ENCODE results near the gene SETSIP. TPM values are rescaled to one million over a fixed set of nuclear protein-coding genes. Genes with fewer than 3 reads are reported as not detected.
"Not testable (repeated sequence)": the region's sequence is repeated elsewhere in the genome, so short reads cannot be mapped to it uniquely, and the experiment has no call there.

Gene SETSIP
- total and polyA plus RNA-seq, 5 experiments from 2014 or later, result not detected

GRCh38 chr1:92043621-92044020 is 31.6 kb downstream of the SETSIP start:
- POLR2A ChIA-PET, result interaction anchor here (0.5 kb wide), 1 partner anchor 1130 kb away, joined by 4 read pairs; no protein-coding TSS in a partner anchor
- no peak for ATAC-seq
- Mint-ChIP-seq H3K36me3 (no peaks in the 10 kb centered on the region), H3K4me1 (no peaks in the 10 kb centered on the region), H3K27ac (no peak overlapping the region), H3K27me3 (peaks cover 0 to 4% (median 0%) of the 10 kb centered on the region in 5 donors), H3K4me3 (no peak overlapping the region), H3K9me3 (no peaks in the 10 kb centered on the region)
- DNase-seq, result no peak

GRCh38 chr1:92040971-92041370 is 34.2 kb downstream of the SETSIP start:
- Mint-ChIP-seq H3K27ac (no peak overlapping the region), H3K4me1 (no peaks in the 10 kb centered on the region), H3K27me3 (peaks cover 0 to 5% (median 0%) of the 10 kb centered on the region in 5 donors), H3K36me3 (no peaks in the 10 kb centered on the region), H3K9me3 (no peaks in the 10 kb centered on the region), H3K4me3 (no peak overlapping the region)
- no peak for ATAC-seq
- POLR2A ChIA-PET, result no interaction called here
- DNase-seq, result no peak

DNA sequence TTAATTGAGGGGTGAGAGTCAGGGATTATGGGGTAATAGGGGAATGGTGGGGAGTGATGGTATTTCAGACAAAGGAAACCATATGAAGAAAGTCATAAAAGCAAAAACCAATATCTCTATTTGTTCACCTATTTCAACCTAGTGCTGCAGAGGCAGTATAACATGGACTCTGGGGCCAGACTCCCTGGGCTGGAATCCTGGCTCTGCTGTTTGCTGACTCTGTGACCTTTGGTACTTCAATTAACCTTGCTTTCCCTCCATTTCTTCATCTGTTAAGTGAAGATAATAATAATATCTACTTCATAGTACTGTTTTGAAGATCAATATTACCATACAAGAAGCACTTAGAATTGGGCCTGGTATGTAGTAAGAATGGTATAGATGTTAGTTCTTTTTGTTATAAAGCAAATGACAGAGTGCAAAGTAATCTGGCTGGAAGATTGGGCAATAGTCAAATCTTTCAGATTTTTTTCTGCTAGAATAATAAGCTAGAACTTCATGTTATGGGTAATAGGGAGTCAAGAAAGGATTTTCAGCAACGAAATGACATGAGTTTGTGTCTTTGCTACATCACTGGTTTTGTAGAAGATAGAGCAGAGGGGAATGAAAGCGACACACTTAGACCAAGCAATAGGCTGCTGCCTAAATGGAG is 36.4 kb downstream of the SETSIP start:
- no peak overlapping the region for H3K27ac Mint-ChIP-seq
- no peak for ATAC-seq
- no peaks in the 10 kb centered on the region for H3K4me1 Mint-ChIP-seq

GRCh38 chr1:92037400-92037799 is 37.8 kb downstream of the SETSIP start:
- Mint-ChIP-seq H3K4me1 (peaks cover 0 to 1% (median 0%) of the 10 kb centered on the region in 4 donors), H3K36me3 (no peaks in the 10 kb centered on the region)

More for the DNA sequence above, 36.4 kb downstream of the SETSIP start:
- peaks cover 0 to 7% (median 5%) of the 10 kb centered on the region in 5 donors for H3K27me3 Mint-ChIP-seq
- no peaks in the 10 kb centered on the region for H3K9me3 Mint-ChIP-seq
- no peak for DNase-seq
- H3K4me3 Mint-ChIP-seq, result no peak overlapping the region
- POLR2A ChIA-PET, result no interaction called here
- no peaks in the 10 kb centered on the region for H3K36me3 Mint-ChIP-seq

DNA sequence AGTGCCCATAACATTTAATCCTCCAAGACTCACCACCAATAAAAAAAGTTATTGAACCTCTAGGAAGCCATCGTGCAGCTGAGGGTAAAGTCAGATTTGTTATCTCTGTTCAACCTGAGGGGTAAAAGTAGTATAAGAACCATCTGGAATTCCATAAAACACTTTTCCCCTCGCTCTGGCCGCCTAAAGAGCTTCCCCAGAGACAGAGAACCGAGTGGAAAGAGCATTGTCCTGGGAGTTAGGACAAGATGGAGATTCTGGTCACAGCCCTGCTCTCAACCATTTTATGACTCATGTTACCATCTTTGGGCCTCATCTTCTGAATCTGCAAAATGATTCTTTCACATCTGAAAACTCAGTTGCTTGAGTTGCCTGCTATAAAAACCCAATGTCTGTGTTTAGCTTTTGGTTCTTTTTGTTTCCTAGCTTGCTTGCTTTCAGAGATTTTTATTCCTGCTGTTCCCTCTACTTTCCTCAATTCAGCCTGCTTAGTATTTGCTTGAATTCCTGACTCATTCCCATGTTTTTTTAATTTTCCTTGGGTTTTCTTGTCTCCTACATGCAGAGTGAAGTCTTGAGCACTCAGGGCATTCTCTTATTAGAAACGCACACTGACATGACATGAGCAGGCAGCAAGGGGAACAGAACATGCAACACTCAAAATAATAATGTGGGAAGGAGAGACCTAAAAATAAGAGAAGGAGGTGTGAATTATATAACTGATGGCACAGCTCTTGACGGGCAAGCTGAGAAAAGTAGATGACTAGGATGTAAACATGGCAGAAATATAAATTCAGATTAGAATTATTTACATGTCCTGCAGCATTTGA is 43.7 kb downstream of the SETSIP start:
- POLR2A ChIA-PET, result no interaction called here
- Mint-ChIP-seq H3K4me1 (peaks cover 9 to 17% (median 13%) of the 10 kb centered on the region in 4 donors), H3K27ac (no peak overlapping the region), H3K4me3 (no peak overlapping the region), H3K9me3 (peaks cover 0 to 6% (median 0%) of the 10 kb centered on the region in 9 donors), H3K27me3 (peaks cover 19 to 35% (median 24%) of the 10 kb centered on the region in 5 donors), H3K36me3 (peaks cover 0 to 11% (median 0%) of the 10 kb centered on the region in 3 donors)
- no peak for DNase-seq
- ATAC-seq, result no peak

More at GRCh38 chr1:92037400-92037799, 37.8 kb downstream of the SETSIP start:
- DNase-seq, result no peak
- Mint-ChIP-seq H3K4me3 (no peak overlapping the region), H3K9me3 (no peaks in the 10 kb centered on the region), H3K27me3 (peaks cover 0 to 10% (median 5%) of the 10 kb centered on the region in 5 donors), H3K27ac (no peak overlapping the region)
- POLR2A ChIA-PET, result no interaction called here
- no peak for ATAC-seq

DNA sequence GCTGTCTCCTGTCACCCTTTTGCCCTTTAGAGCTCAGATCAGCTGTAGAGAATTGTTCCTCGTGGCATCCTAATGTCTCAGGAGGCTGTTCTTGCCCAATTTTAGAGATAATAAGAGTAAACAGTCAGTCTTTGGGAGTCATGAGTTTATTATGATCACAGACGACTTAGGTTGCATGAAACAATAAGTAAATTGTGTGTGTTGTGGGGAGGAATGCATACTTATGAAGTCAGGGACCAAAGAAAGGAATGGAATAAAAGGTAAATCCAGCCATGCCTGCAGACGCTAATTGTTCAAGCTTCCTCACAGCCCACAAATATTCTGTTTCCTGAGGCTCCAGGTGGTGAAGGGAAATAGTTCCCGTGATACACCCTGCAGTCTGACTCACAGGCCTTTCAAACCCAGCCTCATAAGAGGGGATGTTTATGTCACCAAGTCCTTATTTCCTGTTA is 44.5 kb downstream of the SETSIP start:
- Mint-ChIP-seq H3K36me3 (peaks cover 0 to 11% (median 0%) of the 10 kb centered on the region in 3 donors), H3K27ac (peak overlapping the region in 2 of 10 donors; percentile 34 to 53), H3K4me3 (peak overlapping the region; percentile 54 to 87 (median 72)), H3K4me1 (peaks cover 9 to 17% (median 13%) of the 10 kb centered on the region in 4 donors), H3K27me3 (peaks cover 19 to 37% (median 23%) of the 10 kb centered on the region in 5 donors), H3K9me3 (peaks cover 0 to 6% (median 0%) of the 10 kb centered on the region in 9 donors)
- ATAC-seq, result peak in 1 of 2 donors; percentile 40
- DNase-seq, result peak in 1 of 10 donors; percentile 4
- POLR2A ChIA-PET, result no interaction called here

DNA sequence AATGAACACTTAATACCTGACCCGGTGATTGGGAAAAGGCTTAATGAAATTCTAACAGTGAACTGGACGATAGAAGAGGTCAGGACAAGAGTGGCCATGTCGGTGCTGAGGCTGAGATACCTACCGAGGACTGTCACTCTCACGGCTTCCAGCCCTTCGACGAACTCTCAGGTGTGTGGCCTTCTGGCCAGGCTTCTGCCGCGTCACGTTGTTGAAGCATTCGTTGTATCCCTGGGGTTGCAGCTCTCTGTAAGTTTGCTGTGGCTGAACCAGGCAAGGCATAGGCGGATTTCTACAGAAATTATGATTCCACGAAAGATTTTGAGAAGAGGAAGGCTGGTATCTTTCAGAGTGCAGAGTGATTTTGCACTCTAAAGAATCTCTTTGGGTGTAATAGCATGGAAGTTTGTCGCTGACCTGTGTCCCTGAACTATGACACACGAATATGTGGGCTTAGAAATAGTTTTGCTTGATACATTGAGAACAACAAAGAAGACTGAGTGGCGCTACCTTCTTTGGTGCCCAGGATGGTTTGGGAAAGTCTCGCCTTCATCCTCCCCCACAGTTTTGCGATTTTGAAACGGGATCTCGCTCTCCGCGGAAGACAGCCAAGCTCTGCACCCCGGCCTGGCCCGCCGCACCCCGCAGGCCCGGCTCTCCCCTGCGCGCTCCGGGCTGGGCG is 45.8 kb downstream of the SETSIP start:
- Mint-ChIP-seq H3K4me1 (peaks cover 9 to 17% (median 13%) of the 10 kb centered on the region in 4 donors), H3K36me3 (peaks cover 0 to 11% (median 0%) of the 10 kb centered on the region in 3 donors), H3K4me3 (peak overlapping the region; percentile 60 to 86 (median 81)), H3K27ac (peak overlapping the region in 5 of 10 donors; percentile 34 to 79 (median 48)), H3K27me3 (peaks cover 14 to 39% (median 28%) of the 10 kb centered on the region in 5 donors), H3K9me3 (peaks cover 0 to 6% (median 0%) of the 10 kb centered on the region in 9 donors)
- DNase-seq (peak in 2 of 10 donors; percentile 3 to 7), ATAC-seq (no peak)
- POLR2A ChIA-PET, result no interaction called here

DNA sequence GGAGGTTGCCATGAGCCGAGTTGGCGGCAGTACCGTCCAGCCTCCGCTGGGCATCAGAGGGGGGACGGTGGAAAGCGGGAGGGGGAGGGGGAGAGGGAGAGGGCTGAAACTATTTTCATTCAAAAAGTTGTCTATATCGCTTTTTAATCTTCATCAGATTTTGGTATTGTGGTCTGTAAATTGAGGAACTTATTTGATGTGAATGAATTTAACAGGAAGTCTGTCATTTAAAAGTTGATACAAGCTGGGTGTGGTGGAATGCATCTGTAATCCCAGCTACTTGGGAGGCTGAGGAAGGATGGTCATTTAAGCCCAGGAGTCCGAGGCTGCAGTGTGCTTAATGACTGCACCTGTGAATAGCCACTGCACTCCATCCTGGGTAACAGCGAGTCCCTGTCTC is 48.4 kb downstream of the SETSIP start:
- Mint-ChIP-seq H3K4me1 (peaks cover 8 to 17% (median 13%) of the 10 kb centered on the region in 4 donors), H3K27me3 (peaks cover 18 to 46% (median 42%) of the 10 kb centered on the region in 5 donors), H3K27ac (no peak overlapping the region), H3K9me3 (peaks cover 0 to 11% (median 3%) of the 10 kb centered on the region in 9 donors), H3K4me3 (no peak overlapping the region), H3K36me3 (peaks cover 0 to 20% (median 2%) of the 10 kb centered on the region in 3 donors)
- DNase-seq, result no peak
- ATAC-seq, result no peak
- POLR2A ChIA-PET, result no interaction called here

DNA sequence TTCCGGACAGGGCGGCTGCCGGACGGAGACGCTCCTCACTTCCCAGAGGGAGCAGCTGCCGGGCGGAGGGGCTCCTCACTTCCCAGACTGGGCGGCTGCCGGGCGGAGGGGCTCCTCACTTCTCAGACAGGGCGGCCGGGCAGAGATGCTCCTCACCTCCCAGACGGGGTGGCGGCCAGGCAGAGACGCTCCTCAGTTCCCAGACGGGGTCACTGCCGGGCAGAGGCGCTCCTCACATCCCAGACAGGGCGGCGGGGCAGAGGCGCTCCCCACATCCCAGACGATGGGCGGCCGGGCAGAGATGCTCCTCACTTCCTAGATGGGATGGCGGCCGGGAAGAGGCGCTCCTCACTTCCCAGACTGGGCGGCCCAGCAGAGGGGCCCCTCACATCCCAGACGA is 49.2 kb downstream of the SETSIP start:
- H3K27me3 Mint-ChIP-seq, result peaks cover 21 to 48% (median 42%) of the 10 kb centered on the region in 5 donors
- POLR2A ChIA-PET, ATAC-seq: not testable (repeated sequence)

More for the DNA sequence above, 49.2 kb downstream of the SETSIP start:
- Mint-ChIP-seq H3K36me3 (peaks cover 0 to 20% (median 2%) of the 10 kb centered on the region in 3 donors), H3K4me1 (peaks cover 8 to 15% (median 13%) of the 10 kb centered on the region in 4 donors), H3K9me3 (peaks cover 0 to 11% (median 7%) of the 10 kb centered on the region in 9 donors)
- H3K27ac Mint-ChIP-seq, H3K4me3 Mint-ChIP-seq, DNase-seq: not testable (repeated sequence)

Other genes starting within 250 kb of the SETSIP start
- 10 to 100 TPM; 11.6 to 12.0 TPM for gene TGFBR3, start 189.3 kb downstream of the SETSIP start, total RNA-seq
- 10 to 100 TPM in 1 of 3 donors, 1 to 10 TPM in 2; 6.1 to 67.6 (median 9.5) TPM for gene TGFBR3, start 189.3 kb downstream of the SETSIP start, polyA plus RNA-seq
- gene BRDT, start 126.0 kb downstream of the SETSIP start, total RNA-seq, result not detected
- not detected for gene BRDT, start 126.0 kb downstream of the SETSIP start, polyA plus RNA-seq
- gene EPHX4, start 45.4 kb downstream of the SETSIP start, total RNA-seq, result under 1 TPM in 1 of 2 experiments, not detected in 1; 0.26 TPM
- gene EPHX4, start 45.4 kb downstream of the SETSIP start, polyA plus RNA-seq, result under 1 TPM in 2 of 3 donors, not detected in 1; 0.19 to 0.43 TPM
- 1 to 10 TPM; 8.0 to 8.5 TPM for gene BTBD8, start 4.9 kb upstream of the SETSIP start, total RNA-seq
- gene BTBD8, start 4.9 kb upstream of the SETSIP start, polyA plus RNA-seq, result 1 to 10 TPM in 2 of 3 donors, under 1 TPM in 1; 0.22 to 2.0 (median 1.3) TPM
- gene C1orf146, start 142.5 kb upstream of the SETSIP start, total RNA-seq, result not detected
- gene C1orf146, start 142.5 kb upstream of the SETSIP start, polyA plus RNA-seq, result not detected
- gene GLMN, start 223.6 kb upstream of the SETSIP start, total RNA-seq, result 10 to 100 TPM; 14.8 to 16.3 TPM
- 10 to 100 TPM in 1 of 3 donors, 1 to 10 TPM in 2; 6.3 to 11.7 (median 9.4) TPM for gene GLMN, start 223.6 kb upstream of the SETSIP start, polyA plus RNA-seq
- gene RPAP2, start 223.6 kb upstream of the SETSIP start, total RNA-seq, result 10 to 100 TPM; 38.7 to 48.4 TPM
- 10 to 100 TPM; 15.3 to 25.9 (median 19.4) TPM for gene RPAP2, start 223.6 kb upstream of the SETSIP start, polyA plus RNA-seq